GM12875 (cell line): ENCODE measurements around the gene PCDHA1.
"Not testable (repeated sequence)": the region's sequence is repeated elsewhere in the genome, so short reads cannot be mapped to it uniquely, and the experiment has no call there.

Source experiments
- H3K4me3 ChIP-seq: one replicate; pipeline ENCODE4 v1.5.1; 2011; ENCODE audit warnings: low read depth, low read length, control low read depth
- CTCF ChIP-seq: IDR thresholded peaks from 2 replicates; pipeline ENCODE4 v1.5.1; 2011; ENCODE audit warnings: low read depth, mild to moderate bottlenecking, control low read depth, inconsistent platforms, low read length, moderate library complexity, borderline replicate concordance; ENCODE audit not compliant: insufficient read depth

Gene PCDHA1

GRCh38 chr5:140780512-140780911, 5.4 kb upstream of the PCDHA1 start:
- no peak overlapping the region for H3K4me3 ChIP-seq
- no peak for TF ChIP-seq CTCF

GRCh38 chr5:140787422-140787821, 1.5 kb downstream of the PCDHA1 start:
- not testable (repeated sequence) for H3K4me3 ChIP-seq

- not testable (repeated sequence) for H3K4me3 ChIP-seq
These were observed 2.0 kb downstream of the PCDHA1 start for GRCh38 chr5:140787849-140788504.

GRCh38 chr5:140791089-140791488, 5.1 kb downstream of the PCDHA1 start:
- no peak for TF ChIP-seq CTCF
- H3K4me3 ChIP-seq = no peak overlapping the region

- no peak for TF ChIP-seq CTCF
These were observed 8.8 kb downstream of the PCDHA1 start, which contains the start of gene PCDHA2 for GRCh38 chr5:140794595-140795258. TSS of gene PCDHA2 (plus strand) at chr5:140794852.

GRCh38 chr5:140795259-140795641, 9.3 kb downstream of the PCDHA1 start:
- H3K4me3 ChIP-seq = no peak overlapping the region
- no peak for TF ChIP-seq CTCF

More at GRCh38 chr5:140794595-140795258, 8.8 kb downstream of the PCDHA1 start, which contains the start of gene PCDHA2:
- H3K4me3 ChIP-seq = no peak within 1 kb of the TSS

GRCh38 chr5:140796072-140796717, 10.3 kb downstream of the PCDHA1 start:
- H3K4me3 ChIP-seq = not testable (repeated sequence)

GRCh38 chr5:140796718-140797095, 10.8 kb downstream of the PCDHA1 start:
- no peak for TF ChIP-seq CTCF
- no peak overlapping the region for H3K4me3 ChIP-seq
